Activated naive CD8-positive, alpha-beta T cell treated with anti-CD3 and anti-CD28 coated beads, Interleukin-2, amount 50 U/mL, for 16 hours (primary cell): ENCODE measurements around the gene ENPEP.

Source experiments
- DNase-seq: peaks from one replicate; pipeline ENCODE4 v3.0.0-alpha.2; 2020; ENCODE audit warnings: low read depth, low spot score

ENPEP gene

DNA sequence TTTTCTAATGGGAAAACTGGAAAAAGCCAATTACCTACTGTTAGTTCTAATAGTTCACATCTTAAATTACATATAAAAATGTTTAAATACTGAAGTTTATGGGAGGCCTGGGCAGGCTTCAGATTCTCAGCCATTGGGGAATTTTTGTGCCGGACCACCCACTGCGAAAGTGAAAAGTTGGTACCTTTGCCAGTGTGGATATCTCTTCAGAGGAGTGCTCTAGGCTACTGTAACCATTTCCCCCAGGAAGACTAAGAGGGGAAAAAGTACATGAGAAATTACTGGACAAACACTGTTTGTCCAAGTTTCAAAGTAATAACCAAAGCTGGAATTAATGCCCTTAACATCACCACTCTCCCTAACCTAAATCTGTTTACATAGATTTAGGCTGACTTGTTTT lies 126.1 kb downstream of the ENPEP start:
- no peak for DNase-seq

DNA sequence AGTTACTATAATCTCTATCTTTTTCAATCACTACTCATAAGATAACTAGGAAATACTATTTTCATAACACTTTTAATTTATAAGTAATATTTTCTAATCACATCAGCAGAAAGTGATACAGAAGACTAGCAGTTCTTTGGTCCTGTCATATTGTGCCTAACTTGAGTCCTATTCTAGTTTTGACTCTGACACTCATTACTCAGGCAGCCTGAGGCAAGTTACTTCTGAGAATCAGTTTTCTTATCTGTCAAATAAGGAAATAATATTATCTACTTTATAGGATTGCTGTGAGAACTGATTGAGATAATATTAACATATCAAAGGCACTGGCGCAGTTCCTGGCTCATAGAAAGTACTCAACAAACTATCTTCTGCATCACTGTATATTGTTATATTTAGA lies 129.1 kb downstream of the ENPEP start:
- DNase-seq, result no peak

DNA sequence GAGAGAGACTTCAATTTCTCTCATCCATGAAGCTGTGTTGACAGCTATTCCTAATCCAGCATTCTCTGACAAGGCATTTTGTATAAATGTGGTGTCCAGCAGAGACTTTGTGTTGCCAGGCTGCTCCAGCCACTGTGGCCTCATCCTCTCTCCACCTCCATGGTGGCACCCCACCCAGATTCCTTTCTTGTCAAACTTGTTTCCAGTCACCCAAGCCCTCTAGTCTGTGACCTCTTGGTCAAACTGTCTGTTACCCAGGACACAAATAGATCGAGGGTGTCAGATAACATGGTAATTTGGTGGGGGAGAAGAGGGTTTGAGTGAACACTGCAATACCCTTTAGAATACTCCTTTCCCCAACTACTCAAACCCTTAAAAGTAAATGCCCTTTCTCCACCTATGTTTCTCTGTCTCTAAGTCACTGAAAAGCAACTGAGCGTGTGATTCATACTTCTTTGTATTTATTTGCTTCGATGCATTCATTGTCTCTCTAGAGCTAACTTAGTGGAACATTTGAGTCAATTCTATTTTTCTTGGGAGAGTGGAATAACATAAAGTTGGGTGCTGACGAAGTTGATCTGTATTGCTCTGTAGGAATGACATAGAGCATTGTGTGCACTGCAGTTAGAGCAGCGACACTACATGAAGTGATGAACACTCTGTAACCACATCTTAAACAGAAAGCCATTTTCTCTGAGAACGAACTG lies 133.2 kb downstream of the ENPEP start:
- no peak for DNase-seq

DNA sequence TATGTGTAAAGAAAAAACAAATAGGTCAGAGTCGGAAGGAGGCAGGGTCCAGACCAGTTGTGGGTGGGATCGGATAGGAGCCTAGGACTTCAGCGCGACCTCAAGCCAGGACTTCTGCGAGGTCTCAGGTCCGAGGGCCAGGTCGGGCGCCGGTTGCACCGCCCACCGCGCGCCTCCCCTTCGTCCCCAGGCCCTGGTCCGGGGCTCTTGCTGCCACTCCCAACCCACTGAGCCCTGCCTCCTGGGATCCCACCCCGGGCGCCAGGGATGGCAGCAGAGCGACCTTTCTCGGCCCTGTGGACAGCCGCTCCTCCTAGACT lies 134.6 kb downstream of the ENPEP start:
- no peak for DNase-seq

DNA sequence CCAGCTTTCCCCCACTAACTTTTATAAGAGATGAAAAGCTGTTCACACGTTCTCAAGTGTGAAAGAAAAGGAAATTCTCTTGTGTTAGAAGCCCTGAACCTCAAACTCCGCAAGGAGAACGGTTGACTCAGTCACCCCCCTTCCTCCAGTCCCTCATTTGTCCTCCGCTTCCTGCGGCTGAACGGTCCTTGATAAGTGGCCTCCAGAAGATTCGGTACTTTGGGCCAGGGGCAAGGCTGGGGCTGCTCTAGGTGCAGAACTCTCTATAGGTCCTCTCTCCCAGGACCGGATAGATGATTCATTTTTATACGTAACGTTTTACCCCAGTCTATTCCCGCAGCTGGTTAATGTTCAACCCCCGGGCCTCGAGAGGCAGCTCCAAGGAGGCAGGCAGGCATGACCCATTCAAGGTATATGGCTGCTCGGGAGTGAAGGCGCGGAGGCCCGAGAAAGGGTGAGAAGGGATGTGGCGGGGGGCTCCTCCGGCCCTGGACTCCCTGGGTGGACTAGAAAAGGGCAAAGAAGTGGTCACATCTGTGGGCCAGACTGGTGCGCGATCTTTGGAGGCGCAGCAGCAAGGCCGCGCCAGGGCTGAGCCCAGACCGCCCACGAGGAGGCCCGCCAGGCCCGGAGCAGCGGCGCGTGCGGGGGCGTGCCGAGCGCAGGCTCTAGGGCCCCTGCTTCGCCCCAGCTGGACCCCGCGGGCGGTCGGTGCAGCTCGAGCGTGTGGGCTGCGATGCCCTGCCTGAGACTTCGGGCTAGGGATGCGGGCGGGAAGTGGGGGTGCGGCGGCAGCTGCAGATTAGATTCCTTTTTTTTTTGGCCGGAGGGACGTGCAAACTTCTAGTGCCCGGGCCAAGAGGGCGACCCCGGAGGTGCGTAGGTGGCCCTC lies 135.2 kb downstream of the ENPEP start:
- no peak for DNase-seq

DNA sequence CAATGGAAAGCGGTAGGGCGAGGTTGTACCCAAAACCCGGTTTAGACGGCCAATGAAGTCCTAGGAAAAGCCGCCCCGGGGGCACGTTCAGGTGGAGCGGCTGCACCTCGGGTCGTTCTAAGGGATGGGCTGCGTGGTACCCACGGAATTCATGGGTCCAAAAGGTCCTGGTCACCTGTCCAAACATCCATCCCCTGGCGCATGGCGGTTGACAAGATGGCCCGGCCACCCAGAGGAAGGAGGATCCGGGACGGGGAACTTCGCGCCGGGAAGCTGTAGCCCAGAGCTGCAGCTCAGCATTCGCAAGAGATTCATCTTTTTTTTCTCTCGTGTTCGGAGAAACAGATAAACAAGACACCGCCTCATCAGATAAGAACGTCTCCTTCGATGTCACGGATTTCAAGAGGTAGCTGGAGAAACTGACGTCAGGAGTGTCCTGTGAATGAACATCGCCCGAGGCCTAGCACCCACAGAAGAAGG lies 136.1 kb downstream of the ENPEP start:
- DNase-seq, result no peak

DNA sequence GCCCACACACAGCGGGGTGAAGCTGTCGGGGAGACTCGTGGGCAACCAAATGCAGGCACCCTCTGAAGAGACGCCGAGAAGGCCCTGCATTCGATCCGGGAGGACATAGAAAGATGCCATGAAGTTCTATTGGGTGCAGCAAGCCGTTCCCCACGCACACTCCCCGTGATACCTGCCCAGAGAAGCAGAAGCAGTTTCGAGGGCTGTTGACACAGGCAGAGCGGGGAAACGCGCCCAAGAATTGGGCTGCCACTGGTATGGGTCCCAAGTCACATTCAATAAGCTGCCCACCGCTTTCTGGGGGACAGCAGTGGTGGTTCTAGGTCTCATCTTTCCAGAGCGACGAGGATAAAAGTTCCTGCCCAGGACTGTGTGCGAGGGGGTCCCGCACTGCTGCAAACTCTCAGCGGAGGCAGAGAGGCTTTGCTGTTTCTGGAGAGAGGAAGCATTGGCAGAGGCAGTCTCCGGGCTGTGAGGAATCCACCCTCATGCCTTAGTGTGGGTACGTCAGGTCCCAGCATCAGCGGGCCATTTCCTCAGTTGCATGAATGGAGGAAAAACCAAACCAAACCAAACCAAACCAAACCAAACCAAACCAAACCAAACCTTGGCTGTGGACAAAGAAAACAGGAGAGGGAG lies 136.8 kb downstream of the ENPEP start:
- DNase-seq, result no peak

DNA sequence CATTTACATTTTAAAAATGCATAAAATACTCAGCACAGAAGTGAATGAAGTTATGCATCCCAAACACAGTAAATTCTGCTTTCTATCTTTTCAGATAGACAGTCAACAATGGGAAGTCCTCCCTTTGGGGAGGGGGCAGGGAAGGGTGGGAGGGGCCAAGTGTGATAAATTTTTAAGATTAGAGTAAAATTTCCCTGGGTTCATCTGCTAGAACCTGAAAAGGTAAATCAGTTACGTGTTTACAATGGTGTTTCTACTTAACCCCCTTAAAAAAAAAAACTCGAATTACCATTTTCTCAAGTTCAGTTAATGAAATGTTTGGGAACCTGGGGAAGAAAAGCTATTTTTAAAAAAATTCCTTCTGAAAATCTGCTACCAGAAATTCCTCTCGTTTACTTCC lies 137.8 kb downstream of the ENPEP start:
- no peak for DNase-seq

DNA sequence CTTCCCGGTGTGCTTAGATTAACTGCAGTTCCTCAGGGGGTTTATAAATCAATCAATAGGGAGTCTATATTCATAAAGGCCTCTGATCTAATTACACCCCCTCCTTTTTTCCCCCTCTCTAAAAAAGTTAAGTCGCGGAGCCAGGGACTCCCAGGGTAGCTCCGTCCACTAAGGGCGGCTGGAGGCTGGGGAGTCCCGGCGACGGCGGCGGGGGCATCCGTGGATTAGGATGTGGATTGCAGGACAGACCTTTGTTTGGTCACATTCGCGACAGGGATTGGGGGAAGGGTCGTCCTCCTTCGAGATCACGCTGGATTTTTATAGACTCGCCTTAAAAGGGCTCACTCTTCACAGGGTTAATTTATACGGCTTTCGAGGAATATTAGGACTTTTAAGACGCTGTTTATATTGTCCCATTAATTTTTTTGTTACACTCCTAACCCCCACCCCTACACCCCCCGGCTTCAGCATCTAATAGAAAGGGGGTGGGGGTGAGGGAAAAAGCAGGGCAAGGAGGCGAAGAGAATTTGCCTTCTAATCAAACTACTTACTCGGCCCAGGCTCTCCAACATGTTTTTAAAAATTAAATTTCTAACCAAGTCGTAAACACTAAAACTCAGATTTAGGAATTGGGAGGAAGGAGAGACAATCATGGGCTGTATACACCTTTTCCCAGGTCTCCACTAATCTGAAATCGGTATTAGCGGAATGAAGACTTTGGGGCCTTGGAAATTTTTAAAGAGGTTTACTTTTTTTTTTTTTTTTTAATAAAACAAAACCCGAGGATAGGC lies 138.4 kb downstream of the ENPEP start:
- DNase-seq, result no peak
